MM.1S (cell line): ENCODE results near the gene STK32C.

Experiments used
- DNase-seq: peaks from one replicate; pipeline ENCODE4 v3.0.0-alpha.2; 2015
- H2AFZ ChIP-seq: fragments of 300-600 bp; sonication (generic); 2 replicates; pipeline ENCODE4 v1.6.0; 2016; ENCODE audit warnings: antibody characterized with exemption, low read length
- H3F3A ChIP-seq: fragments of 300-600 bp; sonication (generic); 2 replicates; pipeline ENCODE4 v1.6.1; 2016; ENCODE audit warnings: mild to moderate bottlenecking, antibody characterized with exemption, low read length, moderate library complexity, mixed read lengths; ENCODE audit not compliant: insufficient read depth
- H3K27ac ChIP-seq: fragments of 300-600 bp; sonication (generic); 2 replicates; pipeline ENCODE4 v1.5.1; 2016; ENCODE audit warnings: mild to moderate bottlenecking, low read length
- H3K27me3 ChIP-seq: fragments of 300-600 bp; sonication (generic); replicated peaks from 2 replicates; pipeline ENCODE4 v1.6.0; 2016; ENCODE audit warnings: low read length; ENCODE audit not compliant: insufficient read depth
- H3K36me3 ChIP-seq: fragments of 300-600 bp; sonication (generic); replicated peaks from 2 replicates; pipeline ENCODE4 v1.6.1; 2016; ENCODE audit warnings: mild to moderate bottlenecking, low read length, mixed read lengths; ENCODE audit not compliant: insufficient read depth
- H3K4me1 ChIP-seq: fragments of 300-600 bp; sonication (generic); 2 replicates; pipeline ENCODE4 v1.6.1; 2016; ENCODE audit warnings: low read length, mixed read lengths
- H3K4me2 ChIP-seq: fragments of 300-600 bp; sonication (generic); 2 replicates; pipeline ENCODE4 v1.6.0; 2016; ENCODE audit warnings: low read depth, low read length
- H3K4me3 ChIP-seq: fragments of 300-600 bp; sonication (generic); 2 replicates; pipeline ENCODE4 v1.5.1; 2016; ENCODE audit warnings: low read length, mixed read lengths
- H3K79me2 ChIP-seq: fragments of 300-600 bp; sonication (generic); 2 replicates; pipeline ENCODE4 v1.6.1; 2016; ENCODE audit warnings: mixed run types, low read length, mixed read lengths
- H3K9ac ChIP-seq: fragments of 300-600 bp; sonication (generic); 2 replicates; pipeline ENCODE4 v1.6.1; 2016; ENCODE audit warnings: low read length, mixed read lengths
- H3K9me2 ChIP-seq: fragments of 300-600 bp; sonication (generic); replicated peaks from 2 replicates; pipeline ENCODE4 v1.6.1; 2016; ENCODE audit warnings: mild to moderate bottlenecking, low read length, mixed read lengths; ENCODE audit not compliant: insufficient read depth
- H3K9me3 ChIP-seq: fragments of 300-600 bp; sonication (generic); replicated peaks from 2 replicates; pipeline ENCODE4 v1.6.1; 2016; ENCODE audit warnings: mild to moderate bottlenecking, low read length, mixed read lengths; ENCODE audit not compliant: insufficient read depth
- H4K20me1 ChIP-seq: fragments of 300-600 bp; sonication (generic); 2 replicates; pipeline ENCODE4 v1.6.1; 2016; ENCODE audit warnings: mild to moderate bottlenecking, low read length, moderate library complexity, mixed read lengths; ENCODE audit not compliant: insufficient read depth
- EZH2 ChIP-seq: fragments of 300-600 bp; sonication (generic); optimal IDR thresholded peaks from 2 replicates; pipeline ENCODE3; 2017; ENCODE audit warnings: low read depth, mild to moderate bottlenecking, antibody characterized with exemption, low read length, mixed read lengths
- EZH2phosphoT487 ChIP-seq: fragments of 300-600 bp; sonication (generic); IDR thresholded peaks from 2 replicates; pipeline ENCODE4 v1.6.1; 2018; ENCODE audit warnings: antibody characterized with exemption, low read length
- TF ChIP-seq, protein P1 (sequence below): fragments of 300-600 bp; sonication (generic); IDR thresholded peaks from 2 replicates; pipeline ENCODE4 v1.5.1; 2016; ENCODE audit warnings: antibody characterized with exemption, low read length, mixed read lengths

STK32C gene

DNA sequence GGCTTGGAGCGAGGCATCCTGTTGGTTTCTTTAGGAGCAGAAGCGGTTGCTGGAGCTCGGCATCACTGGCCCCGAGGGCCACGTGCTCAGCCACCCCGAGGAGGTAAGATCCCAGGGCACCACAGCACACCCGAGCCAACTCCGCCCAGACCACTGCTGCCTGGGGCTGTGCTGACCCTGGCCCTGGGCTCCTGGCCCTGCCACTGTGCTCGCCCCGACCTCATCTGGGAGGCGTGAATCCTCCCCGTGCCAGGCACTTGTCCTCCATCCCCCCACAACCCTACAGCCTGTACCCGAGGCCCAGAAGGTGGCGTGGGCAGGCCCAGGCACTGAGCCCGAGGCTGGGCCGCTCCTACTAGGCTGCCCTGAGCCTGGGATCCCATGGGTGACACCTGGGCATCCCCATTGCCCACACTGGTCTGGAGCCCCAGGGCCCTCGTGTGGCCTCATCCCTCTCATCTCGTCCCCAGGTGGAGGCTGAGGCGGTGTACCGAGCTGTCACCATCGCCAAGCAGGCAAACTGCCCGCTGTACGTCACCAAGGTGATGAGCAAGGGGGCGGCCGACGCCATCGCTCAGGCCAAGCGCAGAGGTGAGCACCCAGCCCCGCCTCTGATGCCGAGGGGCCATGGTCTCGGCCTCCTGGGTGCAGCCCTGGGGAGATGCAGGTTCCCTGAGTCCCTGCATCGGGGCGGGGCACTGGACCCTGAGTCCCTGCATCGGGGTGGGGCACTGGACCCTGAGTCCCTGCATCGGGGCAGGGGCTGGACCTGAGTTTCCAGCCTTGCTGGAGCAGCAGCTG lies 109.2 kb downstream of the STK32C start:
- no peaks in the 10 kb centered on the region for H3K4me1 ChIP-seq
- H3K9me3 ChIP-seq: no peaks in the 10 kb centered on the region
- no peaks in the 10 kb centered on the region for H3K9me2 ChIP-seq
- no peaks in the 10 kb centered on the region for H4K20me1 ChIP-seq
- H3K9ac ChIP-seq: no peak overlapping the region
- no peaks in the 10 kb centered on the region for H3K79me2 ChIP-seq
- no peak overlapping the region for H3K4me3 ChIP-seq
- no peak overlapping the region for H2AFZ ChIP-seq
- TF ChIP-seq EZH2phosphoT487 (no peak), EZH2 (no peak)
- TF ChIP-seq, protein P1, sequence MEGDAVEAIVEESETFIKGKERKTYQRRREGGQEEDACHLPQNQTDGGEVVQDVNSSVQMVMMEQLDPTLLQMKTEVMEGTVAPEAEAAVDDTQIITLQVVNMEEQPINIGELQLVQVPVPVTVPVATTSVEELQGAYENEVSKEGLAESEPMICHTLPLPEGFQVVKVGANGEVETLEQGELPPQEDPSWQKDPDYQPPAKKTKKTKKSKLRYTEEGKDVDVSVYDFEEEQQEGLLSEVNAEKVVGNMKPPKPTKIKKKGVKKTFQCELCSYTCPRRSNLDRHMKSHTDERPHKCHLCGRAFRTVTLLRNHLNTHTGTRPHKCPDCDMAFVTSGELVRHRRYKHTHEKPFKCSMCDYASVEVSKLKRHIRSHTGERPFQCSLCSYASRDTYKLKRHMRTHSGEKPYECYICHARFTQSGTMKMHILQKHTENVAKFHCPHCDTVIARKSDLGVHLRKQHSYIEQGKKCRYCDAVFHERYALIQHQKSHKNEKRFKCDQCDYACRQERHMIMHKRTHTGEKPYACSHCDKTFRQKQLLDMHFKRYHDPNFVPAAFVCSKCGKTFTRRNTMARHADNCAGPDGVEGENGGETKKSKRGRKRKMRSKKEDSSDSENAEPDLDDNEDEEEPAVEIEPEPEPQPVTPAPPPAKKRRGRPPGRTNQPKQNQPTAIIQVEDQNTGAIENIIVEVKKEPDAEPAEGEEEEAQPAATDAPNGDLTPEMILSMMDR: no peak
- no peak overlapping the region for H3K27ac ChIP-seq
- H3K36me3 ChIP-seq: no peaks in the 10 kb centered on the region
- H3F3A ChIP-seq: no peaks in the 10 kb centered on the region
- no peak overlapping the region for H3K4me2 ChIP-seq
- peaks cover 1% of the 10 kb centered on the region; the same call in 1 of the 2 replicates for H3K27me3 ChIP-seq
- DNase-seq: no peak

DNA sequence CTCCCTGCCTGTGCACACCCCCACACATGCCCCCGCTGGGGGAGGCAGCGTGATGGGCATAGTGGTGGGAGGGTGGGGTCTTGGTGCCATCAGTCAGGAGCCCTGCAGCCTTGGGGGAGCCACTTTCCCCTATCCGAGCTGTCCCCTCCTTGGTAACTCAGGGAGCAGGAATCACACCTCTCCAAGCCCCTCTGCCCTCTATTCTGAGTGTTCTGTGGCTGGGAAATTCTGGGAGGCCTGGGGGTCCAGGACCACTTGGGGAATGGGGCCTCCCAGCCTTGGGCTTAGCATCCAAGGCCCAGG lies 109.7 kb downstream of the STK32C start:
- no peaks in the 10 kb centered on the region for H3K9me3 ChIP-seq
- H3K36me3 ChIP-seq: no peaks in the 10 kb centered on the region
- H3K4me1 ChIP-seq: no peaks in the 10 kb centered on the region
- no peak overlapping the region for H3K4me2 ChIP-seq
- H3K27ac ChIP-seq: no peak overlapping the region
- no peaks in the 10 kb centered on the region for H4K20me1 ChIP-seq
- no peaks in the 10 kb centered on the region for H3F3A ChIP-seq
- H3K4me3 ChIP-seq: no peak overlapping the region
- TF ChIP-seq, protein P1: no peak
- TF ChIP-seq EZH2 (no peak), EZH2phosphoT487 (no peak)
- H3K27me3 ChIP-seq: peaks cover 7% of the 10 kb centered on the region
- H3K9ac ChIP-seq: no peak overlapping the region
- H2AFZ ChIP-seq: no peak overlapping the region
- H3K9me2 ChIP-seq: no peaks in the 10 kb centered on the region
- DNase-seq: no peak
- H3K79me2 ChIP-seq: no peaks in the 10 kb centered on the region

DNA sequence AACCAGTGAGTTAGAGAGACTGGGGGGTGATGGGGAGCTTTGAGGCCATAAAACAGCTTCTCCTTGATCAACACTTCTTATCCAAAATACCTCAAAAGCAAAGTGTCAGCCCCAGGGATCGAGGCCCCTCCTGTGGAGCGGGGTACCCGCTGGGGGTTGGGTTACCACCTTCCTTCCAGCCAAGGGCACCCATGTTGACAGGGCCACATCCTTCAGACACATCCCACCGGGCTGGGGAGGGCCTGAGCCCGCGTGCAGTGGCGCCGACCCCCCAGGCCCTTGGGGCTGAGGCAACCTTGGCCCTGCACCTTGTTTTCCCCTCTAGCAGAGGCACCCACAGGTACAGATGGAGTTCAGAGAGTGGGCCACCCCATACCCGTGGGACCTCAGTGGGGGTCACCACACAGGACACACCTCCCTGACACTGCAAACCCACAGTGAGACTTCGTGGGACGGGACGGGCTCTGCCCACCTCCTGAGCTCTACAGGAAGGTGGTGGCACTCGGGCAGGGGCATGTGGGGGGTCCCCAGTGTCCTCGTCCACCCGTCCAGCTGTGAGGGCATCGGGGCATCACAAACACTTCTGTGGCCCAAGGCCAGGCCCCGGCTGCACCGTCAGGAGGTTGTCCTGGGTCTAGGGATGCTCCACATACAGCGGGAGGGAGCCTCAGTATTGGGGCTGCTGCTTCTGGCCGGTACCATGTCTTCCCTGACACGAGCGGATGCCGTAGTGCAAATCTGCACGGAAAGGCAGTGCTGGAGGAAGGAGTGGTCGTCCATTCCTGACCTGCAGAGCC lies 110.3 kb downstream of the STK32C start:
- 0 out of 2 replicates have a peak, but pooled peaks cover 5% of the 10 kb centered on the region for H3K4me1 ChIP-seq
- peaks cover 9% of the 10 kb centered on the region for H3K27me3 ChIP-seq
- H3F3A ChIP-seq: no peaks in the 10 kb centered on the region
- no peak overlapping the region for H3K4me3 ChIP-seq
- no peak overlapping the region for H3K9ac ChIP-seq
- no peak overlapping the region for H2AFZ ChIP-seq
- H3K27ac ChIP-seq: no peak overlapping the region
- no peaks in the 10 kb centered on the region for H3K36me3 ChIP-seq
- TF ChIP-seq EZH2 (no peak), EZH2phosphoT487 (no peak)
- TF ChIP-seq, protein P1: no peak
- no peaks in the 10 kb centered on the region for H4K20me1 ChIP-seq
- DNase-seq: no peak
- no peaks in the 10 kb centered on the region for H3K9me2 ChIP-seq
- H3K79me2 ChIP-seq: no peaks in the 10 kb centered on the region
- no peaks in the 10 kb centered on the region for H3K9me3 ChIP-seq
- no peak overlapping the region for H3K4me2 ChIP-seq
